NCI-H1694 (cell line): ENCODE measurements around the gene NUP188.
A peak's percentile ranks its signal among the peaks of the same experiment; 100 is the strongest.
"Not testable (repeated sequence)": the region's sequence is repeated elsewhere in the genome, so short reads cannot be mapped to it uniquely, and the experiment has no call there.

Experiments used
- DNase-seq: peaks from one replicate; lab custom pipeline; 2025; lab: John Stamatoyannopoulos, UW

The NUP188 gene

DNA sequence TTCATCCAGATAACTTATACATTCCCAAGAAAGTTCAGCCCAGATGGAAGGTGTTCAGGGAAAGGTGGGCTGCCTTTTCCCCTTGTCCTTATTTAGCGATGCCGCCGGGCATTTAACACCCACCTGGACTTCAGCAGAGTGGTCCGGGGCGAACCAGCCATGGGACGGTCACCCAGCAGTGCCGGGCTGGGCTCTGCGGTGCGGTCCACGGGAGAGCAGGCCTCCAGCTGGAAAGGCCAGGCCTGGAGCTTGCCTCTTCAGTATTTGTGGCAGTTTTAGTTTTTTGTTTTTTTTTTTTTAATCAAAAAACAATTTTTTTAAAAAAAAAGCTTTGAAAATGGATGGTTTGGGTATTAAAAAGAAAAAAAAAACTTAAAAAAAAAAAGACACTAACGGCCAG lies 30.8 kb upstream of the NUP188 start:
- no peak for DNase-seq

DNA sequence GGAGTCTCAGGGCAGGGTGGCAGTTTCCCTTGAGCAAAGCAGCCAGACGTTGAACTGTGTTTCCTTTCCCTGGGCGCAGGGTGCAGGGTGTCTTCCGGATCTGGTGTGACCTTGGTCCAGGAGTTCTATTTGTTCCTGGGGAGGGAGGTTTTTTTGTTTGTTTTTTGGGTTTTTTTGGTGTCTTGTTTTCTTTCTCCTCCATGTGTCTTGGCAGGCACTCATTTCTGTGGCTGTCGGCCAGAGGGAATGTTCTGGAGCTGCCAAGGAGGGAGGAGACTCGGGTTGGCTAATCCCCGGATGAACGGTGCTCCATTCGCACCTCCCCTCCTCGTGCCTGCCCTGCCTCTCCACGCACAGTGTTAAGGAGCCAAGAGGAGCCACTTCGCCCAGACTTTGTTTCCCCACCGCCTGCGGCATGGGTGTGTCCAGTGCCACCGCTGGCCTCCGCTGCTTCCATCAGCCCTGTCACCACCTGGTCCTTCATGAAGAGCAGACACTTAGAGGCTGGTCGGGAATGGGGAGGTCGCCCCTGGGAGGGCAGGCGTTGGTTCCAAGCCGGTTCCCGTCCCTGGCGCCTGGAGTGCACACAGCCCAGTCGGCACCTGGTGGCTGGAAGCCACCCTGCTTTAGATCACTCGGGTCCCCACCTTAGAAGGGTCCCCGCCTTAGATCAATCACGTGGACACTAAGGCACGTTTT lies 30.2 kb upstream of the NUP188 start:
- DNase-seq = peak; percentile 23

DNA sequence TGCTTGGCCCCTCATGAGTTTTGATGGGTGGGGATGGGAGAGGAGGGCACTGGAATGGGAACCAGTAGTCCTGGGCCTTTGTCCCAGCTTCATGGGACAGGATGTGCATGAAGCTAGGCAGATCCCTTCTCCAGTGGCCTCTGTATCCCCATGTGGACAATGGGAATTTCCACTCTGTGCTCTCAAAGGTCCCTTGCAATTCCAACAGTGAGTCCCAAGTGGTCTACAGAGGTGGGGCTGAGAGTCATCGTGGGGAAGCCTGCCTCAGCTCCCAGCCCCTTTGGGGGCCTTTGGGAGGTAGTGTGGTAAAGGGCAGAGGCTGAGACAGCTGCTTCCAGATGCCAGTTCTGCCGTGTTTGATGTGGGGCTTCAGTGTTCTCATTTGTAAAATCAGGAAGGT lies 28.6 kb upstream of the NUP188 start:
- no peak for DNase-seq

DNA sequence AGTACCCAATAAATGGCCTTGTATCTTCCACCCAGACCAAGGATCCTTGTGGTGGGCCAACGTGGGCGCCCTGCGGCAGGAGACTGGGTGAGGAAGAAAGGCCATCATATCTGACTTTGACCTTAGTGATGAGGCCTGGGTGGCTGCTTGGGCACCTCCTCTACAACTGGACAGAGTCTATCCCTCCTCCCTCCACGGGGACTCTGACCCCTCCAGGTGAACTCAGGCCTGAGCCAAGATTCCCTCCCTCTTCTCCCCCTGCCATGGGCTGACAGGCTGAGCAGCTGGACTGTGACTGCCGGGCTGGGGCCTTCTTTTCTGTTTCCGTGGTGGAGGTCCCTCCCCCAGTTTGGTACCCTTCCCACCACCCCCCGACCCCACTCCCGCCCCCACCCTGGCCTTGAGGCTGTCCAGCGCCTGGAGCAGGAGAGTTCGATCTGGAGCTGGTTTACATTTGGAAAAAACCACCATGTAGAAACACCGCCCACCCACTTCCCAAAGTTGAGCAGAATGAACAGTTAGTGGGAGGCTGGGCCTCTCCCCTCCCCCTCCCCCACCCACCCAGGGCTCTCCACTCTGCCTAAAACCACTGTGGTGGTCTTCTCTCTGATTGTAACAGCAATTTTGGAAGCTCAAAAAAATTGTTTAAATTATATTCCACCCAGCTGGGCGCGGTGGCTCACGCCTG lies 28.0 kb upstream of the NUP188 start:
- no peak for DNase-seq

DNA sequence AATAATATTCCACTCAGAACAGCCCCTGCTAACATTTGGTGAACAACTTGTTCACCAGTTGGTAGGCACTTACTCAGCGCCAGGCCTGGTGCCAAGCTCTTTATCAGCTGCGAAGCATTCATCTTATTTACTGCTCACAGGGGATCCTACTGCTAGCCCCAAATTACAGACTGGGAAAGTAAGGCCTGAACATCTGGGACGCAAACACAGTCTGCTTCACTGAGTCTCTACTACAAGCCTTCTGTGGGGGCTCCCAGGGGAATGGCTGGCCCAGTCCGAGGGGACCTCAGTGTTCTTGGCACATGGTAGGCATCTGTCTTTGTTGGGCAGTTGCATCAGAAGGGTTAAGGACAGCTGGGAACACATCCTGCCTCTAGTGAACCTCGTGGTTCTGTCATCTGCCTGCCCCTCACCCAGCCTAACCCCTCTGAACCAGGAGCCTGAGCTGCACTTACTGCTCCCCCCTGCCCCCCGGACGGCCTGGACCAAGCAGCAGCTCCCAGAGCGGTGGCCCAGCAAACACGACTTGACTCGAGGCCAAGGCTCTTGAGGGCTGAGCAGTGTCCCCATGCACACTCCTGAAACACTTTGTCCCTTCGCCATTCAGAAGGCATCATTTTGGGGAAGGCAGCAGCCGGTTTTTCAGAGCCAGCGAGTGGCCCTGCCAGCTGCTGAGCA lies 27.0 kb upstream of the NUP188 start, which contains the start of gene PHYHD1:
PHYHD1 (plus strand) TSS at position 602 of the 678 bp plus-strand sequence. CDS start 1,342 bp downstream, outside the sequence.
- peak; percentile 86 for DNase-seq

DNA sequence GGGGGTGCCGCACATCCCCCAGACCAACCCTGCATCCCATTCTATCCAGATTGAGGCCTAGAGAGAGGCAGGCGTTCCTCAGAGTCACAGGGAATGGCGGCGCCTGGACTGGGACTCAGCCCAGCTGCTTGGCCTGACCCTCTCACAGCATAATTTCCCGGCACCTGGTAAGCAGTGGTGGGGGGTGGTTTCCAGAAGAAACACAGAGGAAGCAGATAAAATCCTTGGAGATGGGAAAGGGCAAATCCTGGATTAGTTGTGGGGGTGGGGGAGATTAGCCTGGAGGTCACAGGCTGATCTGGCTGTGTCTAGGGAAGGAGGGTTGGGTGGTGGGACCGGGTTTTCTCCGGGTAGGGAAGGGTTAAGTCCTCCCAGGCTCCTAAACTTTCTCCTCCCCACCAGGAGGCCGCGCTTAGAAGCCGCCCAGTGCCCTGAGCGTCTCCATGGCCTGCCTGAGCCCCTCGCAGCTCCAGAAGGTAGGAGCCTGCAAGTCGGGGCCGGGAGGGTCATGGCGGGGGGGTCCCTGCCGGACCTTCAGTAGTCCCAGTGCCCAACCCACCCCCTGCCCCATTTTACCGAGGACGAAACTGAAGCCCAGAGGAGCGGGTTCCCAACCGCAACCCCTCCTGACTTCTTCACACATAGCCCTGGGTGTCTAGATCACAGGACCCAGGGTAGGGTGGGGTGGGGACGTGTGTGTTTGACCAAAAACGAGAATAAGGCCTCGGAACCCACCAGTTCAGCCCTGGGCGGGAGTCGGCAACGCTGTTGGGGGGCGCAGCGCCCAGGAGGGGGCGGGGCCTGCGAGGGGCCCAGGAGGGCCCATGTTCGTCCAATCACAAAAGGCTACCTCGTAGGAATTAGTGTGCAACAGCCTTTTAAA lies 25.4 kb upstream of the NUP188 start:
- DNase-seq = no peak

DNA sequence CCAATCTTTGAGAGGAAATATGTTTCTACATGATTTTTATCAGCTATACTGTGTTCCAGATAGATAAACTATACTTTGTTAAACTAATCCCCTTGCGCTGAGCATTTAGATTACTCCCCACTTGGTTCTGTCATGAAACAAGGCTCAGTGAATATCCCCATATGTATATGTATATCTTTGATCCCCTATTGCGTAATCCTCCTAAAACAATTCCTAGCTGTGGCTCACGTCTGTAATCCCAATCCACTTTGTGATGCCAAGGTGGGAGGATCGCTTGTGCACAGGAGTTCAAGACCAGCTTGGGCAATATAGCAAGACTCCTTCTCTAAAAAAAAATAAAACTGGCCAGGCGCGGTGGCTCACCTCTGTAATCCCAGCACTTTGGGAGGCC lies 24.0 kb upstream of the NUP188 start:
- DNase-seq = no peak

DNA sequence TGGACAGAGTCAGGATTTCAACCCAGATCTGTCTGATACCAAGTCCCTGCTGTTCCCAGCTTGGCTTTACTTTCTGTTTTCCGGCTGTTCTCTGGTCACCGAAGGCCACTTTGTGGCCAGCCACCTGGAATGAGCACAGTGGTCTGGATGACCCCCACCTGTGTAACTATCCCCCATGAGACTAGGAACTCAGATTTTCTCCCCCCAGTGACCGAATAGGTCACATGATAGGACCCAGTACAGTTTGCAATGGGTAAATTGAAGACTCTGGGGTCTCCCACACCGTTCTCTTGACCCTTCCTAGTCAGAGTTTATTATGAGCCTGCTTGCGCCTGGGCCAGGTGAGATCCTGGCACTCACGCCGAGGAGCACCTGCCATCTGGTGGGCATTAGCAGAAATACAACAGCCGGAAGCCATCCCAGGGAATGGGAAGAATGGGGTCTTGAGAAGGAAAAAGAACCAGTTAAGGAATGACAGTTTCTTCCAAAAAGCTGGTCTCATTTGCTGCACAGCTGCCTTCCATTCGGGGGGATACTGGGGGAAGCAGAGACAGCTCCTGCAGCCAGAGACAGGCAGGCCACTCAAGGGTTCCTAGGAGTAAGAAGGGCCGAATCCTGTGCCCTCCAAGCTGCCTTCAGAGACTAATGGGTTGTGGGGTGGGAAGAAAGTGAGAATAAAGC lies 19.6 kb upstream of the NUP188 start:
- DNase-seq = peak; percentile 17

DNA sequence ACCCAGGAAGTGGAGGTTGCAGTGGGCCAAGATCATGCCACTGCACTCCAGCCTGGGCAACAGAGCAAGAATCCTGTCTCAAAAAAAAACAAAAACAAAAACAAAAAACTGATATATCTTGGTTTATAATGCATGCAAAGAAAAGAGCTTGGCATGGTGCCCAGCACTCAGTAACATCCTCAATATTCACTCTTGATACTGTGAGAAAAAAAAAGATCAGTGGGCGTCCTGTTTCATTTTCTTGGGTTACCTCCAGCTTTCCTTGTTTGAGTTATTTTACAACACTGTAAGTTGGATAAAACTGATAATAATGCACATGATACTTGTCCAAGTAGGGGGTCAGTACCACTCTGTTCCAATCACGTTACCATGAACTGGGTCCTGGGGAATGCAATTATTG lies 18.9 kb upstream of the NUP188 start:
- no peak for DNase-seq

DNA sequence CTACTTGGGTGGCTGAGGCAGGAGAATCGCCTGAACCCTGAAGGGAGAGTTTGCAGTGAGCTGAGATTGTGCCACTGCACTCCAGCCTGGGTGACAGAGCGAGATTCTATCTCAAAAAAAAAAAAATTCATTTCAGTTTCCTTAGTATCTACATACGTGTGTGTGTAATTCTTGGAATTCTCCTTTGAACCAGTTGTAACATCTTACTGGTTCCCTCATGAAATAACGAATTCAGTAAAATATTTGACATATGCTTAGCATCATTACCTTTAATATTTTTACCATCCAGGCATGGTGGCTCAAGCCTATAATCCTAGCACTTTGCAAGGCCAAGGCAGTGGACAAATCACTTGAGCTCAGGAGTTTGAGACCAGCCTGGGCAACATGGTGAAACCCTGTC lies 17.9 kb upstream of the NUP188 start:
- DNase-seq = no peak

DNA sequence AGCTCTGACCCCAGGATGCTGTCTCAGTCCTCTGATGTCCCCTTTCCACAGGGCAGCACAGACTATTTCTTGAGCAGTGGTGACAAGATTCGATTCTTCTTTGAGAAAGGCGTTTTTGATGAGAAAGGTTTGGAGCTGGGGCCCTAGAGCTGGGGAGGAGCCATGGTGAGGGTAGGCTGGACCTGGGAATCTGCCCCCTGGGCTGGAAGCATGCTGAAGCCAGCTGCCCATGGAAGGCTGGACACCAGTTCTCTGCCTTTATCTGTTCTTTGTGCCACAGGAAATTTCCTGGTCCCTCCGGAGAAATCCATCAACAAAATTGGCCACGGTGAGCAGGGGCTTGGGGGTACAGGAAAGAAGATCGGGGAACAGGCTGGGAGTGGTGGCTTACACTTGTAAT lies 13.8 kb upstream of the NUP188 start:
- no peak for DNase-seq

DNA sequence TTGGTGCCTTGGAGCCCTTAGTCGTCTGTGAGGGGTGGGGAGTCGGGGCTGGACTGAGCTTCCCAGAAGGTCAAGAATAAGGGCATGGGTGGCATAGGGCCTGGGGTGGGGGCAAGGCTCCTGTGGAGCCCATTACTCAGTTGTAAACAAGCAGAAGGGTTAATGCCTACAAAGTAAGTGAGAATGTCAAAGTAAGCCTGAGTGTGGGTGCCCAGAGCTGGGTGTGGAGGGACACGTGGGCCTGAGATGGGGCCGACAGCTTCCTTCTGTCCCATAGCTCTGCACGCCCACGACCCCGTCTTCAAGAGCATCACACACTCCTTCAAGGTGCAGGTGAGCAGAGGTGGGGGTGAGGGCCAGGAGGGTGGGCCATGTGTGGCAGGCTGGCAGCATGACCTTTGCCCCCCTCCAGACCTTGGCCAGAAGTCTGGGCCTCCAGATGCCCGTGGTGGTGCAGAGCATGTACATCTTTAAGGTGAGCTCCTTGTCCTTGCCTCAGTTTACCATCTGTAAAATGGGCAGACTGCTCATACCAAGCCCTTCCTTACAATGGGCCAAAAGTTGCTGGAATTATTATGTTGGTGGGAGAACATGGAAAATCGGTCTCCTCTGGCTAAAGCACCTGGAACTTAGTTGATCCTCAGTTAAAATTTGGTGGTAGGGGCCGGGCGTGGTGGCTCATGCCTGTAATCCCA lies 11.2 kb upstream of the NUP188 start:
- DNase-seq = no peak

DNA sequence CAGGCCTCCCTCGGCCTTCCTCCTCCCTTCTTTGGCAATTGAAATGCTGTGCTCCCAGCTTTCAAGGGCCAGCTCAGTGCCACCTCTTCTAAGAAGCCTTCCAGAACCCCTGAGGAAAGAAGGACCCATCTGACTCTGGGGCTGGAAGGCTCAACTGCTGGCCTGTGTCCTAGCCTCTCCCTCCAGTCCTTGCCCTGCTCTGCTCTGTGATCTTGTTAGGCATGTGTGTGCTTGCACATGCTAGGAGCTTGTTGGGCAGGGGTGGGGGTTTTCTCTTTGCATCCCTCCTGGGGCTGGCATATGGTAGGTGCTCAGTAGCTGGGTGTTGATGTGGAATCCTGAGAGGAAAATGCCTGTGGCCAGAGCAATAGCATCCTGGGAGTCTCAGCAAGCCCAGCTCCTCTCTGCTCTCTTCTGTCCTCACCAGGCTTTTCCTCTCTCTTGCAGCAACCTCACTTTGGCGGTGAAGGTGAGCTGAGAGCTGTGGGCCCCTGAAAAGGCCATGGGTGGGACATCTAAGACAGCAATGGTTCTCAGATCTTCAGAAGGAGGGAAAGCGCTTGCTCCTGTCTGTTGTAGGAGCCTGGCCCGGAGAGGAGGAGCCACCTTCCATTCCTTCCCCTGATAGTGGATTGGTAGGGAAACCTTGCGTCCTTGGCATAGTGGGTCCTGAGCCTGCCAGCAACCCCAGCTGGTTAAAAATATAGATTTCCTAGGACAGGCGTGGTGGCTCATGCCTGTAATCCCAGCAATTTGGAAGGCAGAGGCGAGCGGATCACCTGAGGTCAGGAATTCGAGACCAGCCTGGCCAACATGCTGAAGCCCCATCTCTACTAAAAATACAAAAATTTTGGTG lies 10.0 kb upstream of the NUP188 start:
- DNase-seq = no peak

DNA sequence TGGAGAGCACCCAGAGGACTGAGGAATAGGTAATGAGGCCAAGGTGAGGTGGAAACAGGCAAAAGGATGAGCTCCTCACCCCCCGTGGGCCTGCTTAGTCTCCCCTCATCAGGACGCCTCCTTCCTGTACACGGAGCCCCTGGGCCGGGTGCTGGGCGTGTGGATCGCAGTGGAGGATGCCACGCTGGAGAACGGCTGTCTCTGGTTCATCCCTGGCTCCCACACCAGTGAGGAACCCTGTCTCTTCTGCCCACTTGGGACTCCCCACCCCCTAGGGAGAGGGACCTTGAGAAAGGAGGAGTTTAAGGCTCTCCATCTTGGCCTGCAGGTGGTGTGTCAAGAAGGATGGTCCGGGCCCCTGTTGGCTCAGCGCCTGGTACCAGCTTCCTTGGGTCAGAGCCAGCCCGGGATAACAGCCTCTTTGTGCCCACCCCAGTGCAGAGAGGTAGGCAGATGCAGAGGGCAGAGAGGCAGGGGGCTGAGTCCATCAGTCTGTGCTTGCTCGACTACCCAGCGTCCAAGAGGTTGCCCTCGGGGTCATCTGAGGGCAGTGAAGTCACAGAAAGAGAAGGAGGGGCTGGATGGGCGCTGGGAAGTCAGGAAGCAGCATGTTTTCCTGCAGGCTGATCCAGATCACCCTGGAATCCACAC lies 7.1 kb upstream of the NUP188 start:
- DNase-seq = no peak

DNA sequence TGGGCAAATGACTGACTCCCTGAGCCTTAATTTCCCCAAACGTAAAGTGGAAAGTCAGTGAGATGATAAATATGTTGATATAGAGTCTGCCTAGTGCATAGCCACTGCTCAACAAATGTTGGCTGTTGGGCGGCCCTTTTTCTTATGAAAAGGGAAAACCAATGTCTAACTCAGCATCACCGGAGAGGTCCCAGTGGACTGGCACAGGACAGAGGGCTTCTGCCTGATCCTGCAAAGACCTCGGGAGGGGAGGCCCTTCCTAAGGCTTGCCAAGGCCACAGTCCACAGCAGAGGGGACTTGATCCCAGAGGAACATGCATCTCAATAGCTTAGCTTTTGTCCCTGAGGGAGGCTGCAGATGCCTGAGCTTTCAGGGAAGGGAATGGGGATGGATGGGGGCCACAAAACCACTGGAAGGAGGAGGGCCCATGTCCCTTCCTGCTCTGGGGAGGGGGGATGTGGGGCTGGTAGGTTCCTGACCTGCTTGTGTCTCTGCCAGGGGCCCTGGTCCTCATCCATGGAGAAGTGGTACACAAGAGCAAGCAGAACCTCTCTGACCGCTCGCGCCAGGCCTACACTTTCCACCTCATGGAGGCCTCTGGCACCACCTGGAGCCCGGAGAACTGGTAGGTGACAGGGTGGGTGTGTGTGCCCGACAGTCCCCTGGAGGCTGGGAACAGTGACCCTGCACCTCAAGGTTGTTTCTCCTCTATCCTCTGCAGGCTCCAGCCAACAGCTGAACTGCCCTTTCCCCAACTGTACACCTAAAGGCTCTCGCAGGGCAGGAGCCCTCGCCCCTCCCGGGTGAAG lies 6.3 kb upstream of the NUP188 start:
- no peak for DNase-seq

DNA sequence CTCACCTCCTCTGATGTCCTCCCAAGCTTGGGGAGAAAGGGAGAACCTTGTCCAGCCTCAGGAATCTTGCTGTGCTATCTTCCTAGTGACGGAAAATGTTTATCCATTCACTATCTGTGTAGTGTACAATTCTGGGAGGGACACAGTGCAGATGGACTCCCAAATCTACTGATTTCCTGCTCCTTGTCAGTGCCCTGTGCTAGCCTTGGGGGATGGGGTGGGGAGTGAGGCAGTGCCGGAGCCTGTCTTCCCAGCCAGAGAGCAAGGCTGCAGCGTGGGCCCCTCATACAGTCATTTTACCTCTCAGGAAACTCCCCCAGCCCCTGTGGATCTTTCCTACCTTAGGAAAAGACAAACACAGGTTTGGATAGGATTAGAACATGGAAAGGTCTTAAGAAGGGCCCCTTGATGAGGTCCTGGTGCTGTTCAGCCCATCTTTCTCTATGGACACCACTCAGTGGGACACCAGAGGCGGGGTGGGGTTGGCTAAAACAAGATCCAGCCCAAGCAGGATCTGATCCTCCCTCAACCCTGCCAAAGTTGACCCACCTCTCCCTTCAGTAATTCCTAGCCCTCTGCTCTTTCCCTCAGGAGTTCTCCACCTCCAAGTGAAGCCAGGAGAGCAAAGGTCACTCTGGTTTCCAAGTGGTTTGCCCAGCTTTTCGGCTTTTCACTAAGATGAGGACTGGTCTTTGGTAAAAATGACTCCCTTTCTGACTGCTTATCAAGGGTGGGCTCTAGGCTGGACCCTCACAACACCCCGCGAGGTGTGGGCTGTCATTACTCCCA lies 3.5 kb upstream of the NUP188 start:
- no peak for DNase-seq

DNA sequence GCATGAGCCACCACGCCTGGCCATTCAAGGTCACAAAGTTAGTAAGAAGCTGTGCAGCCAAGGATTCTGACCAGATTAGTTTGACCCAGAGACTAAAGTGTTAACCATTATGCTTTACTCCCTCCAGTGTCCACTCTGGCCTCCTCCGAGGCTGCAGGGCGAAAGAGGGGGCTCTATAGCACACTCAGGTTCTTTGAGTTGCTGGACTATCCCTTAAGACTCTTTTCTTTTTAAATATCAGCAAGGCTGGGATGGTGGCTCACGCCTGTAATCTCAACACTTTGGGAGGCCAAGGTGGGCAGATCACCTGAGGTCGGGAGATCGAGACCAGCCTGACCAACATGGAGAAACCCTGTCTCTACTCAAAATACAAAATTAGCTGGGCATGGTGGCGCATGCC lies 2.5 kb upstream of the NUP188 start:
- not testable (repeated sequence) for DNase-seq
